ENCODE data around the gene KIF26B.

DNA sequence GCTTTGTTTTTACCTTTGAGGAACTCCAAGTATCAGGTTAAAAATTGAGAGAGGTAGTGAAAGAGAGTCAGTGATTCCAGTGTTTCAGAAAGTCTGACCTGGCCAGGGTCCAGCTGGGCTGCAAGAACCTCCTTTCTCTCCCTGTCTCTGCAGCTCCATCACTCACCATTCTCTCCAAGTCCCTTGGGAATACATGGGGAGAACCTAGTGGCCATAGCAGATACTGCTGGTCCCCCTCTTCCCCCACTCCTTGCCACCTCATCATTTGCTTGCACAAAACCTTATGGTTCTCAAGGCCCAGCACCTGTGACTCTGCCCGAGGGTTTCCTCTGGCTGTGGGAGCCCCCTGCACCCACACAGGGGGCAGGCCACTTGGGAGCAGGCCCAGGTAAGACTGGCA lies 279.5 kb downstream of the KIF26B start:
- TF ChIP-seq, protein P1, sequence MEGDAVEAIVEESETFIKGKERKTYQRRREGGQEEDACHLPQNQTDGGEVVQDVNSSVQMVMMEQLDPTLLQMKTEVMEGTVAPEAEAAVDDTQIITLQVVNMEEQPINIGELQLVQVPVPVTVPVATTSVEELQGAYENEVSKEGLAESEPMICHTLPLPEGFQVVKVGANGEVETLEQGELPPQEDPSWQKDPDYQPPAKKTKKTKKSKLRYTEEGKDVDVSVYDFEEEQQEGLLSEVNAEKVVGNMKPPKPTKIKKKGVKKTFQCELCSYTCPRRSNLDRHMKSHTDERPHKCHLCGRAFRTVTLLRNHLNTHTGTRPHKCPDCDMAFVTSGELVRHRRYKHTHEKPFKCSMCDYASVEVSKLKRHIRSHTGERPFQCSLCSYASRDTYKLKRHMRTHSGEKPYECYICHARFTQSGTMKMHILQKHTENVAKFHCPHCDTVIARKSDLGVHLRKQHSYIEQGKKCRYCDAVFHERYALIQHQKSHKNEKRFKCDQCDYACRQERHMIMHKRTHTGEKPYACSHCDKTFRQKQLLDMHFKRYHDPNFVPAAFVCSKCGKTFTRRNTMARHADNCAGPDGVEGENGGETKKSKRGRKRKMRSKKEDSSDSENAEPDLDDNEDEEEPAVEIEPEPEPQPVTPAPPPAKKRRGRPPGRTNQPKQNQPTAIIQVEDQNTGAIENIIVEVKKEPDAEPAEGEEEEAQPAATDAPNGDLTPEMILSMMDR (IDR thresholded peaks at IDR 0.05; ENCODE audit: borderline replicate concordance, extremely low read depth, low read length, poor library complexity, severe bottlenecking) = peak; percentile 8
- TF ChIP-seq EZH2 (IDR thresholded peaks at IDR 0.05; ENCODE audit: borderline replicate concordance, low read depth, low read length, severe bottlenecking) = no peak

Measured in DND-41 (cell line).